NCI-H2029 (cell line): Measurements from ENCODE around the gene OCEL1.

Experiments used
- DNase-seq: peaks from one replicate; lab custom pipeline; 2025; lab: John Stamatoyannopoulos, UW

Gene OCEL1

GRCh38 chr19:17209126-17210036, 16.6 kb upstream of the OCEL1 start:
- peak; percentile 6 for DNase-seq

DNA sequence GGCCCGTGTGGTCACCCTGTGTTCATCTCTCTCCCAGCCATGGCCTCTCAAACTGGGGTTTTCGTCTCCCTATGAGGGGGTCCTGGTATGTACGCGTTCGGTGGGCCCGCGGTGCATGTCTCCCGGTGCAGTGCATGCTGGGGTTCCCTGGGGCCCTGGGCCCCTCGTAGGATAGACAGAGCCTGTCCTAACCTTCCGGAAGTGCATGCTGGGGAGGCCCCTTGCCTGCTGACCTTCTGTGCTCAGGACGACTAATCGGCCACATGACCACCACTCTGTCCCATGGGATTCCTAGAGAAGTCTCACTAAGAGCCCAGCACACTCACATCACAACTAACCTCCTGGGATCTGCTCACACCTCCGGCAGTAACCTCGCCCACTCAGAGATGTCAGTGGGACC, 15.7 kb upstream of the OCEL1 start:
- no peak for DNase-seq

- no peak for DNase-seq
Measured at GRCh38 chr19:17211547-17212446, 14.2 kb upstream of the OCEL1 start.

GRCh38 chr19:17213334-17213733, 12.7 kb upstream of the OCEL1 start:
- no peak for DNase-seq

DNA sequence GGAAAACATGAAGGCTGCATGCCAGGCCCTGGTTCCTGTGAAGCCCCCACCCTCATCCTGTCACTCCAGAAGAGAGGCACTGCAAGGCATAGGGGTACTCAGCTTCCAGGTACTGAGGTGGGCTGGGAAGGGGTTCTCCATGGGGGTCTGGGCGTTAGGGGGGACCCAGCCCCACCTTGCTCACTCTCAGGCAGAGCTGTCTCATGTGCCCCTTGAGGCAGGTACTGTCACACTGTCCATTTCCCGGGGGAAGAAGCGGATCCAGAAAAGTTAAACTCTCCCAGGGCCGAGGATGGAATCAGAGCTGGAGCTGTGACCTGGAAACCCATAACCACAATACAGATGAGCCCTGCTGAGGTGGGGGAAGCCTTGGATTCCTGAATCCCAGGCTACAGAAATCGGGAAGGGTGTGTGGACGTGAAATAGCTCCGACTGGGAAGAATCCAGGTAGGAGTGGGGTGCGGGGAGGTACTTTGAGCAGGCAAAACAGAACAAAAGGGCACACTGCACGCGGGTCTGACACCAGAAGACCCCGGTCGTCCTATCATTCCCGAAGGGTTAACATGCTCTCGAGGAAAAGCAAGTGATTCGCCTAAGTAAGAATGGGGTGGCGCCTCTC, 11.4 kb upstream of the OCEL1 start:
- DNase-seq = no peak

DNA sequence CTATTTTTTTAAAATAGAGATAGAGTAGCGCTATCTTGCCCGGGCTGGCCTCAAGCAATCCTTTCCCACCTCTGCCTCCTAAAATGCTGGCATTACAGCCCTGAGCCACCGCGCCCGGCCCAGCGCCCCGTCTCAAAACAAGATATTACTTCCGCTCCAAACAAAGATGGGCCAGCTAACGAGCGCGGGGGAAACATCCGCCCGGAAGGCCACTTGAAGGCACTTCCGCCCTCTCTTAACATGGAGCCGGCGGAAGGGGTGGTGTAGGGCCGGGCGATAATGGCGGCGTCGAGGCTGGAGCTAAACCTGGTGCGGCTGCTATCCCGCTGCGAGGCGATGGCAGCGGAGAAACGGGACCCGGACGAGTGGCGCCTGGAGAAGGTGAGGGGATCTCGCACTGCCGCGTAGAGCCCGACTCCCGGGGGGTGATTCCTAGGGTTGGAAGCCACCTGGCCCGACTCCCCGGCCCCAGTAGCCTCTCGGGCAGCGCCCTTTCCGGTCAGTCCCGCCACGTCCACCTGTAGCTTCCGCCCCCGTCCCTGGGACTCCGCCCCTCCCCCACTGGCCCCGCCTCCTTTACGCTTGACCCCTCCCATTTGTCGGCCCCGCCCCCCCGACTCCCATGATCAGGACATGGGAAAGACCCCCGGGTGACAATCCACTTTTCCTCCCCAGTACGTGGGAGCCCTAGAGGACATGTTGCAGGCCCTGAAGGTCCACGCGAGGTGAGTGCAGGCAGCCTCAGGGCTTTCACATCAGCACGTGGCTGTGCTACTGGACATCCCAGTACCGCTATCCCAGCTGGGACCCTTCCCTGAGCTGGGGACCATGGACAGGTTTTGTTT, 10.7 kb upstream of the OCEL1 start, which contains the start of gene USE1:
Gene USE1, plus strand, starts transcription at position 231 of the 845 bp plus-strand sequence. Its CDS starts 49 bp downstream, at position 280.
- peak; percentile 91 for DNase-seq

- peak; percentile 6 for DNase-seq
Measured at GRCh38 chr19:17216058-17216670, 9.9 kb upstream of the OCEL1 start.

DNA sequence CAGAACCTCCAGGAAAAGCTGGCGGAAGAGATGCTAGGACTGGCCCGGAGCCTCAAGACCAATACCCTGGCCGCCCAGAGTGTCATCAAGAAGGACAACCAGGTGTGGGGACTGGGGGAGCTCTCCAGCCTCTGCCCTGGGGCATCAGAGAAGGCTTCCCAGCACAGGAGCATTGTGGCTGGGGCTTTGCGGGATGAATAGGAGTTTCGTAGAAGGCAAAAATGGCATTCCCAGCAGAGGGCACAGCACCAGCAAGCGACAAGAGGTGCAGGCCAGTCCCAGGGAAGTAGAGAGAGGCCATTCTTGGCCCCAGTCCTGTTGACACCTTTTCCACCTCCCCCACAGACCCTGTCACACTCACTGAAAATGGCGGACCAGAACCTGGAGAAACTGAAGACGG, 6.7 kb upstream of the OCEL1 start:
- DNase-seq = no peak

GRCh38 chr19:17220207-17220758, 5.7 kb upstream of the OCEL1 start:
- no peak for DNase-seq

DNA sequence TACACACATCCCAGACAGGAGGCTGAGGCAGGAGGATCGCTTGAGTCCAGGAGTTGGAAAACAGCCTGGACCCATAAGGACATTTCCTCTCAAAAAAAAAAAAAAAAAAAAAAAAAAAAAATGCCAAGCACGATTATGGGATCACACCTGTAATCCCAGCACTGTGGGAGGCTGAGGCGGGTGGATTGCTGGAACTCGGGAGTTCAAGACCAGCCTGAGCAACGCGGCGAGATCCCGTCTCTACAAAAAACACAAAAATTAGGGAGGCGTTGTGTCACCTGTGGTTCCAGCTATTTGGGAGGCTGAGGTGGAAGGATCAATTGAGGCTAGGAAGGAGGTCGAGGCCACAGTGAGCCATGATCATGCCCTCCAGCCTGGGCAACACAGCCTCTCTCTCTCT, 973 bp upstream of the OCEL1 start:
- no peak for DNase-seq

DNA sequence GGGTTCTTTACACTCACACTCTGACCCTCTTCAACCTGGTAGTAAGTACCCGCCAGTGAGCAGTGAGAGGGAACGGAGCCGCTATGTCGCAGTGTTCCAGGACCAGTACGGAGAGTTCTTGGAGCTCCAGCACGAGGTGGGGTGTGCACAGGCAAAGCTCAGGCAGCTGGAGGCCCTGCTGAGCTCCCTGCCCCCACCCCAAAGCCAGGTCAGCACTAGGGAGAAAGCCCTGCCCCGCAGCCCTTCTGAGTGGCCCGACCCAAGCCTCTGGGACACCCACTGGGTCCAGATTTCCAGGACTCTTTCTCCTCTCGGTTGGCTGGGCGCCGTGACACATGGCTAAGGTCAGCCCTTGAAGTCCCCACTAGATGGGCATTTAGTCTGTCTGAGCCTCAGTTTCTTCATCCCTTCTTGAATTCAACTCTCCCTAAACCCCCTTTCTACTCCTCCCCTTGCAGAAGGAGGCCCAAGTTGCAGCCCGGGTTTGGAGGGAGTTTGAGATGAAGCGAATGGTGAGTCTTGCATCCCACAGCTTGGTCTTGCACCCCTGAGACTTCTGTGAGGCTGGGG, 1.9 kb downstream of the OCEL1 start:
- no peak for DNase-seq

DNA sequence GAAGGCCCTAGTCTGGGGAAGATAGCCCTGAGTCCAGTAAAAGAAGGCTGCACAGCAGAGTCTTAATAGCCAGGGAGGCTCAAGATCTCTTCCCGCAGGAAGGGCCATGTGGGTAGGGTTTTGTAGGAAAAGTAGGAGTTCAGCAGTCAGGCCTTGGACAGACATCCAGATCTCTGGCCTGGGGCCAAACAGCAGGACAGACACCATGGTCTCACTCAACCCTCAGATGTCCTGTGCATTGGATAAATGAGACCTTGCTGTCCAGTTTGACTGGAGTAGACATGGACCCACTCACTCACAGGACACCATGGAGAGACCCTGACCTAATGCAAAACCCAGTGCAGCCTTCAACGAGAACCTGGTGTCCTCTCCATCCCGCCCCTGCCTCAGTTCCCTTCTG, 3.9 kb downstream of the OCEL1 start:
- no peak for DNase-seq

- DNase-seq = no peak
Measured at GRCh38 chr19:17232258-17232657, 6.2 kb downstream of the OCEL1 start.

DNA sequence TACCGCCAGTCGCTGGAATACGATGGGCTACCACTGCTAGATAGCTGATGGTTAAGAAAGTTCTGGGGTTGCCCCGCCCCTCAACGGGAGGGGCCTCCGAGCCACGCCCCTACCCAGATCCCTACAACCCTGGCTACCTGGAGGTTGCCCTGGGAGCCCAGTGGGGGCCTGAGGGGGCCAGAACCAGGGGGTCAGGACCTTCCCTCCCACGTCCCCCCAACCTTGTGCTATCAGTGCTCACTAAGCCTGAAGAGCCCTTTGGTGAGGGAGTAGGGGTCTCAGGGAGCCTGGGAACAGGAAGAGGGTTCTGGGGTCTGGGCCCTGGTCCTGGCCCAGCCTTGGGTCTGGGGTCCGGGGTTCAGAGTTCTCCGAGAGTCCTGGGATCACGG, 8.9 kb downstream of the OCEL1 start:
- DNase-seq = peak; percentile 35

DNA sequence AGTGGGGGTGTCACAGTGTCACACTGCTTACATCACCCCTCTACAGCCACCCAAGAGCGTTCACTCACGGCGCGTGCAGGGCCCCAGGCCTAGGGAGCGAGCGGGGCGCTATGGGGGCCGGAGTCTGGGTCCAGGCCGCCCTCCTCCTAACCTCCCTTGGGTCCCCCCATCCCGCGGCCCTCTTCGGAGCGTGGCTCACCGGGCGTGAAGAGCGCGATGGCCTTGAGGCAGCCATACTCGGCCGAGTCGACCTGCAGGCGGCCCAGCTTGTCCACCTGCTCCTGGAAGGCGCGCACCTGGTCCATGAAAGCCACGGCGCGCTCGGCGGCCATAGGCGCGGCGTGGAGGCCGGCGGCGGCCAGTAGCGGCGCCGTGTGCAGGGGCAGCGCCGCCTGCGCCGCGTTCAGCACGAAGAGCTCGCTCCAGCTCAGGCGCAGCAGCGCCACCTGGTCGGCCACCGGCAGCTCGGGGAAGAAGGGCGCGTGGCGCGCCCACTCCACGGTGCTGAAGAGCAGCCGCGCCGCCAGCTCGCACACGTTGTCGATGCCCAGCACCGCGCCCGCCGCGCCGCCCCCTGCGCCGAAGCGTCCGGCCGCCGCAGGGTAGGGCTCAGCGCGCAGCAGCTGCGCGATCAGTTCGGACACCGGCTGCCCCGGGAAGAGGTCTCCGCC, 9.4 kb downstream of the OCEL1 start:
- peak; percentile 59 for DNase-seq

DNA sequence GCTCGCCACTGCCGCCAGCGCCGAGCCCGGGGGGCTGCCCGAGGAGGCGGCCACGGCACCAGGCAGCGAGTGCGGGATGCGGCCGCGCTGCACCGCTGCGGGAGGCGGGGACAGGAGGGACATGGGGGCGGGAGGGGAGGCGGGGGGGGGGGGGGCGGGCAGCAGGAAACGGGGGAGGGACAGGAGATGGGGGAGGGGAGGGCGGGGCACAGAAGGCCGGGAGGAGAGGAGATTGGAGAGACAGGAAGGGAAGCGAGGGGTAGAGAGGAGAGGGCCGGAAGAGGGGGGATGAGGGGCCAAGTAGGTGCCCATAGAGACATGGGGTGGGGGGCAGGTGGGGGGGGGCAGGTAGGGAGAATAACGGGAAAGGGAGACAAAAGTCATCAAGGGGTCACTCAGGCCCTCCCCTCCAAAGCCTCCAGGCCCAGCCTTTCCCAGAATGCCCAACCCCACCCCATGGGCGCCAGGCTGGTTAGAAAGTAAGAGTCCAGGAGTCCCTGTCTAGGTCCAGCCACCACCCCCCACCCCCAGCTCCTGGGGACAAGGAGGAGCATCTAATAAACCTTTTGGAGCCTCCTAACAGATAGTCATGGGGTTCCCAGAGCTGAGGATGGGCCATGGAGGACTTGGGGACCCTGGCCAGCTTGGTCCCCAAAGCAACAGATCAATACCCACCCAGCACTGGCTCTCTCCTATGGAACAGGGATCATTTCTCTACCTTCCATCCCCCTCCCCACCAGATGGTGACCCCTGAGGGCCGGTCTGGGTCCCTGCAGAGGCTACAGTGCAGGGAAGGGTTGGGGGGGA, 10.1 kb downstream of the OCEL1 start:
- DNase-seq = peak; percentile 57

DNA sequence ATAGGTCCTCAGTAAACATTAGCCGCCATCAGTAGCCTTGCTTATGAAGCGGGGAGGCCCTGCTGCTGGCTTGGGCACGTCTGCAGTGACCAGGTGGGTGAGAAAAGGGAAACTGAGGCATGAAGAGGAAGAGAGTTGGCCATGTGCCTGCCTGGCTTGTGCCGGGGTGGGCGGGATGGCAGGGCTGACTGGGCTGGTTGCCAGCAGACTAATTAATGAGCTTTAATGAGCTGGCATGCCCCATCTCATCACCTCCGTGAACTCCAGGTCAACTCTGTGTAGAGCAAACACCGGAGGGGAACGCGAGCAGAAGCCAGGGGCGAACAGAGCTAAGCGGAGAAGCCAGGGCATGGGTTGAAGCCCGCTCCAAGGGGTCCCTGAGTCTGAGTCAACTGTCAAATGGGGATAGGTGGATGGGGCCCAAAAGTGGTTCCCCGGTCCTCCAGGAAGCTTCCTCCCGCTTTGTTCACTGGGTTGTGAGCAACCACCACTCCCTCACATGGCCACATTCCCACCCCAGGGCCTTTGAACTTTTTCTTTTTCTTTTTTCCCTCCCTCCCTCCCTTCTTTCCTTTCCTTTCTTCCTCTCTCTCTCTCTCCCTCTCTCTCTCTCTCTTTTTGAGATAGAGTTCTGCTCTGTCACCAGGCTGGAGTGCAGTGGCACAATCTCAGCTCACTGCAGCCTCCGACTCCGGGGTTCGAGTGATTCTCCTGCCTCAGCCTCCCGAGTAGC, 11.0 kb downstream of the OCEL1 start:
- DNase-seq = no peak
